Head of caudate nucleus (tissue), 42 donors: ENCODE results near the gene C16orf86.

Experiments used
- DNase-seq, 42 donors: peaks; one replicate each; pipeline versions ENCODE4 v3.0.0 to v3.0.0-alpha.2; 2020 to 2021; ENCODE audit warnings: mixed read lengths in 7 of 42
- intact Hi-C: fragments of 100-400 bp; cut with DNase I; formaldehyde crosslinking; loops from one replicate; pipeline ENCODE4 v1.15.0; 2022

Gene C16orf86

DNA sequence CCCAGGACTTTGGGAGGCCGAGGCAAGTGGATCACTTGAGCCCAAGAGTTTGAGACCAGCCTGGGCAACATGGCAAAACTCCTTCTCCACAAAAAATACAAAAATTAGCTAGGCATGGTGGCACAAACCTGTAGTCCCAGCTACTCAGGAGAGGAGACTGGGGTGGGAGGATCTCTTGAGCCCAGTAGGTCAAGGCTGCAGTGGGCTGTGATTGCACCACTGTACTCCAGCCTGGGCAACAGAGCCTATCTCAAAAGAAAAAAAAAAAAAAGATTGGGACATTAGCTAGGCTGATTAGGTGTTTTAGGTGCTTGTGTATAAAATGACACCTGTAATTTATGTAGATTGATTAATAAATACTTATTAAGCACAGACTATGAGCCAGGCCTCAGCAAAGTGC, 42.4 kb downstream of the C16orf86 start:
- intact Hi-C loops: no loop called here
- DNase-seq: no peak

DNA sequence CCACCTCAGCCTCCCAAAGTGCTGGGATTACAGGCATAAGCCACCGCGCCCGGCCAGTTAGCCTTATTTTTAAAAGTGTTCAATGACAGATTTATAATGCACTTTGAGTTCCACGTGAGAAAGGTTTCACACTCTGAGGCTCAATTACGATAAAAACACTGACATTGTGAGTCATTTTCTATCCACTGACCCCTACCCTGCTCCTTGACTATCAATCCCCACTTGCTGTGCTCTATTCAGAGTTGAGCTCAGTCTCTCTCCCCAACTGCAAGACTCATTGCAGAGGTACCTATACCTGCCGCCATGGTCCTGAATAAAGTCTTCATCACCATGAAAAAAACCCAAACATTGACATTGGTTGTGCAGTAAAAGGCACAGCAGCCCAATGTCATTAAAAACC, 44.0 kb downstream of the C16orf86 start:
- intact Hi-C loops: no loop called here
- no peak for DNase-seq

DNA sequence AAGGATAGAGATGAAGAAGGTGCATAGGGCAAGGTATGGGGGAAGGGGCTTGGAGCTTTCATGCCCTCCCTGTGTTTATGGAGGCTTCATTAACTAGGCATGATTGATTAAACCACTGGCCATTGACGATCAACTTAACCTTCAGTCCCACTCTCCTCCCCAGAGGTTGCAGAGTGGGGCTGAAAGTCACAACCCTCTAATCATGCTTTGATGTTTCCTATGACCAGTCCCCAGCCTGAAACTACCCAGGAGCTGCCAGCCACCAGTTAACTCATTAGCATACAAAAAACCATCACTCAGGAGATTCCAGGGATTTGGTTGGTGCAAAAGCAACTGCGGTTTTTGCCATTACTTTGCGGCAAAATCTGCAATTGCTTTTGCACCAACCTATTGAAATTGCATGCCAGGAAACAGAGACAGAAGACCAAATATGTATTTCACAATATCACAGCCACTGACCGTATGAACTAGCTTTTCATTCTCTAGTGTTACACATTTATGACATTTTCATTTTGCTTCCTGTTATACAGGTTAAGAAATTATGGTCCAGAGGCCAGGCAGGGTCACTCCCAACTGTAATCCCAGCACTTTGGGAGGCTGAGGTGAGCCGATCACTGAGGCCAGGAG, 47.1 kb downstream of the C16orf86 start:
- intact Hi-C loops: no loop called here
- no peak for DNase-seq

DNA sequence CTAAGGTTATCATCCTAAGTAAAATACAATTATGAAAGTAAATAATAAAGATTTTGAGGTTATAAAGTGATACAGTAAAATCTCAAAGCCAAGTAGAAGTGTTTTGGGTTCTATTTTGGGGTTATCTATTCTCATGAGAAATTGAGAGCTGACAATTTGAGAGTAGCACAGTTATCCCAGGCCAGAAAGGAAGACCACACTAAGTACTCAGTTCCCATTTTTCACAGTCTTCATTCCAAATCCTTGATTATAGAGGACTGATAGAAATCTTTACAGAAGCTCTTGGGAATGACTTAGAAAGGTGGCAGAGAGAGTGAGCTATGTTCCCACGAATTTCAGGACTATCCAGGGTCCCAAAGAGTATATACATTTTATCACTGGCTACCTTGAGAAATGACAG, 47.9 kb downstream of the C16orf86 start:
- DNase-seq: no peak
- intact Hi-C loops: no loop called here

DNA sequence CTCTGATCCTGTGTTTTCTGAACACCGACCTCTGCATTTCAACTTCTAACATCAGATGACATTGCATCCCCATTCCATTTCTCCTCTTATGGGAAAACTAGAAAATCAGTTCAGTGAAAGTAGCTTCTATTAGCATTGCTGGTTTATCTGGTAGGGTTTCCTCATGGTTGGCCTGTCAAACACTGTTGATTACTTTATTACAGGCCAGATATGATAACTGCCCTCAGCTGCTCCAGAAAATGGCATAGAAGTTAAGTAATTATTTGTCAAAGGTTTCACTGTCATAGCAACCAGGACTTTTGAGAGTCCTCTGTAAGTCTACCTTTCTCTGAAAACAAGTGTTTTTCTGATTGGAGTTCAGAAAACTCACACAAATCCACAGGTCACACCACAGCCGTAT, 49.5 kb downstream of the C16orf86 start:
- DNase-seq: no peak
- intact Hi-C loops: no loop called here
